HG03439 (cell line): ENCODE results near the gene IZUMO4.

Experiments used
- ATAC-seq: cut with Tn5 transposase; IDR thresholded peaks from one replicate; pipeline ENCODE4 v1.9.1; 2021; ENCODE audit warnings: mild to moderate bottlenecking, moderate library complexity; ENCODE audit not compliant: unreplicated experiment

The IZUMO4 gene

GRCh38 chr19:2103045-2103707 lies 6.5 kb downstream of the IZUMO4 start:
- no peak for ATAC-seq

DNA sequence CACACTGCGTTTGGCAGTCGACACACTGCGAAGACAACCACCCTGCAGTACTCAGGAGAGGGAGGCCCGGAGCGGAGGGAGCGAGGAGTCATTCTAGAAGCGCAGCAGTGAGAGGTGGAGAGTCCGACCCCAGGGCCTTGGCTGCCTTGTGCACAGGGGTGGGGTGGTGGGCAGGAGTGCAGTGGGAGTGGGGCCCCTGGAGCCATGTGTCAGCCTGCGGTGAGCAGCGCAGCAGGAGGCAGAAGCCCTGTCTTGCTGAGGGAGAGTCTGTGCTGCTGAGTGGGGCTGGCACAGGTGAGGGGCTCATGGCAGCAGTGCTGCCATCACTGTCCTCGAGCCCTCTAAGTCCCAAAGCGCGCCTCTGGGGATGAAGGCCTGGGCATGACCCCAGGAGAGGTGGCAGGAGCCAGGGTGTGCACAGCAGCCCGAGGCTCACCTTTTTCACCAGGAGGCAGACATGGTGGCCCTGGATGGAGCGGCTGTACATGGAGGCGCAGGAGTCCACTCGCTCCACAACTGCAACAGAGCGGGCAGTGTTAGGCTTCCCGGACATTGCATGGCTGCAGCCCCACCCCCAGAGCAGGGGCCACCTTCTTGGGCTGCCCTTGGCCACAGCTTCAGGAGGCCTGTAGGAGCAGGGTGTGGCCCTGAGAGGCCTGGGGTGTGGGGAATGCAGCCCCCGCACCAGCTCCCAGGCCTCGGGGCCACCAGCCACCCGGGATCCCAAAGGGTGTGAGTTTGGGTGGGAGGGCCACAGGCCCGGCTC lies 11.7 kb downstream of the IZUMO4 start:
- ATAC-seq: no peak

DNA sequence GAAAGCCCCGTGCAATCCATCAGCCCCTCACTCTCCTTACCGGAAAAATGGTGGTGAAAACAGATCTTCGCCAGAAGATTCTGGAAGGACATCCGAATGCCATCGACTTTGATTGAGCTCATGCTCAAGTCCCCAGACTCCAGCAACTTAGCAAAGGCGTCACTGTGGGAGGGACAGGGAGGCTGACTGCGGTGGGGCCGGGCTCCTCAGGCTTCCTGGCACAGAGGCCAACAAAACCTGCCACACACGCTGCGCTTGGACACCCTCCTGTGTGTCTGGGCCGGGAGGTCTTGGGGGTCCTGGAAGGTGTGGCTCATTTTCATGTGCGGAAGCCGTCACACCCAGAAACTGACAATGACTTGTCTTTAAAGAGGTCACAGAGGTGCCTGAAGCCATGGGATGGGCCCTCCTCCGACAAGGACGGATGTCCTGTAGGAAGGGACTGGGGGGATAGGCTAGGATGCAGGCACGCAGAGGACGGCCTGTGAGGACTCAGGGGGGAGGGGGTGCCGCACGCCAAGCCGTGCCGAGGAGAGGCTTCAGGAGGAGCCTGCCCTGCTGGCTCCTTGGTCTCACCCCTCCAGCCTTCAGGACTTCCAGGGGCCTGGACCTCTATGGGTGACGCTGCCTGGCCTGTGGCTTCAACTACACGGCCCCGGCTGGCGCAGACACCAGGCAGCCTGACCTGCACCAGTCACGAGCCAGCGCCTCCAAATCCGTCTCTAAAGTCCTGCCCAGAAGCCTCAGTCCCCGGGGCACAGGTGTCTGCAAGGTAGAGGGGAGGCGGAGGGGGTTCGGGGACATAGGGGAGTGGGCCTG lies 12.5 kb downstream of the IZUMO4 start:
- ATAC-seq: no peak

DNA sequence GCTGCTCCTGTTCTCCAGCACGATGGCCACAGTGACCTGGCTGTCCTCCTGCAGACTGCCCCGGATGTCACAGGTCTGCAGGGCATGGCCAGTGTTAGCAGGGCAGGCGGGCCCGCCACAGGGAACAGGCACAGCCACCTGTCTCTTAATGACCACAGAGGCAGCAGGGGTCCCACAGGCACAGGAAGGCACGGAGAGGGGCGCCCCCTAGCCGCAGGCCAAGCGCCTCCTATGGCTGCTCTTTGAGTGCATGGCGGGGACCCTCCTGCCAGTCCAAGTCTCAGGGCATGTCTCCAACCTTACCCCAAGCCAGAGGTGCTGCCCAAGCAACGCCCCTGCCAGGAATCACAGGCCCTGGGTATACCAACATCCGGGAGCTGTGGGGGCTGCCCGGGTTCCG lies 14.1 kb downstream of the IZUMO4 start:
- no peak for ATAC-seq

DNA sequence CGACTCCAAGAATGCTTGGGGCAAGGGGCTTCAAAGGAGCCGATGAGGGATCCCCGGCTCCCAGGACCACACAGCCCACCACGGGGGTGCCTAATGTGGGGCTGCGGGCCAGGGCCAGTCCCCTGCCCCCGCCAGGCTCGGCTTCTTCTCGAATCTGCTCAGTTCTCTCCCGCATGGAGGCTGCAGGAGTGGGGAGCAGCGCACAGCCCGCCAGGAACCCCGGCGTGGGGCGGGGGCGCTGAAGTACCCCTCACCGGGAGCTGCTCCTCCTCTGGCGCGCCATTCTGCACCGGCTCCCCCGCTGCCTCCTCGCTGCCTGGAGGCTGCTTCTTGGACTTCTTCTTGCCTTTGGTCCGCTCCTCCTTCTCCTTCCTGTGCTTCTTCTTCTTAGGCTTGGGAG lies 14.7 kb downstream of the IZUMO4 start:
- no peak for ATAC-seq

DNA sequence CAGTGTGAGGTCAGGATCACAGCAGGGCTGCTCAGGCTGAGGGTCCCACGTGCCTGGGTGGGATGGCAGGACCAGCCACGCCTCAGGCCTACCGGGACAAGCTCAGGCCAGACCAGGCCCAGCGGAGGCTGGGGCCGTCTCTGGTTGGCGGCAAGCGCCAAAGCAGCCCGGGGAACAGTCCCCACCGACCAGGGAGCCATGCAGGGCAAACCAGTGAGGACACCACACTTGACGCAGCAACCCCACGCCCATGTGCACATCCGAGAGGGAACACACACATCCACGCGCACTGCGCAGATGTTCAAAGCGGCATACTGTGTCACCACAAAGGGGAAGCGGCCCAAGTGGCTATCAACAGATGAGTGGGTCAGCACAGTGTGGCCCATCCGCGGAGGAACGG lies 15.2 kb downstream of the IZUMO4 start:
- ATAC-seq: no peak

- no peak for ATAC-seq
Observed at GRCh38 chr19:2112516-2113320, 16.0 kb downstream of the IZUMO4 start.

DNA sequence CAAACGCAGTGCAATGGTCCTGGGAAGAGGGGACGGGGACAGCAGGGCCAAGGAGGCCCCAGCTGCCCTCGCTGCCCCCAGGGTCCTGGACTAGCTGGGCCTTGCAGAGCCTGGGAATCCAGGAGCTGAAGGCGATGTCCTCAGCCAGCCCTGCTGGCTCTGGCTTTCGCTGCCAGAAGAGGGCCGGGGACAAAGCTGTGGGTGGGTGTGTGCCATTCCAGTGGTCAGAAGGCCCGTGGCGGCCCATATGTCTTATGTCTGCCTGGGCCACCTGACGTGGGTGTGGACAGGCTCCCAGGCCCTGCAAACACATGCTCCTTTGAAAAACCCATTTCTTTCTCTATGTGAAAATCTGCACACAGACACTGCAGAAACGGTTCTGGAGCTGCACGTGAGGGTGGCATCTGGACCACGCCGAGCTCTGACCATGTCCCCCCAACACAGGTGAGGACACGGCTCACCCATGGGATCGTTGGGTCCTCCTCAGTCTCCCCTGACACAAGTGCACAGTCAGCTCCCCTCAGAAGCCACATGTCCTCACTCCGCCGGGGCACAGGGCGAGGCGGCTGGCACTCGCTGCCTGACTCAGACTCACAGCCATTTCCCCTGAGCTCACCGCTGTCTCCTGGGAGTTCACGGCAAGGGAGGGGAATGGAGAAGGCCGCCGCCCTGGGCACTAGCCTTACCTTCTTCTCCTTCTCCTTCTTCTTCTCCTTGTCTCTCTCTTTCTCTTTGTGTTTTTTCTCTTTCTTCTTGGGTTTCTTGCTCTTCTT lies 16.9 kb downstream of the IZUMO4 start:
- no peak for ATAC-seq

- ATAC-seq: no peak
Observed at GRCh38 chr19:2114218-2114617, 17.5 kb downstream of the IZUMO4 start.

DNA sequence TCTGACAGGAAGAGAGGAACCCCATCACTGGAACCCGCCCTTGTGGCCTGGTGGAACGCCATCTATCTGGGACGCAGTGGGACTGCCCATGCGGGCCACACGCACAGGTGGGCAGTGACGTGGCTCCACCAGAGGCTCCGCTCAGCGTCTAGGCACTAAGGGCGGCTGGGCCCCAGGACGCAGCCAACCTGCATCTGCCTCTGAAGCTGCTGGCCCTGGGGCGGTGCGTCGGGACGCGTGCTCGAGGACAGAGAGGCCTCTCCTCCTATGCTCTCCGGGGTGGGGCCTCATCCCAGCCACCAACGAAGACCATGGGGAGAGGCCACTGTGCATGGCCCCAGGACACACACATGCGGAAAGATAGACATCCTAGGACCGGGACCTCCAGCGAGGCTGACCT lies 18.1 kb downstream of the IZUMO4 start:
- ATAC-seq: no peak

DNA sequence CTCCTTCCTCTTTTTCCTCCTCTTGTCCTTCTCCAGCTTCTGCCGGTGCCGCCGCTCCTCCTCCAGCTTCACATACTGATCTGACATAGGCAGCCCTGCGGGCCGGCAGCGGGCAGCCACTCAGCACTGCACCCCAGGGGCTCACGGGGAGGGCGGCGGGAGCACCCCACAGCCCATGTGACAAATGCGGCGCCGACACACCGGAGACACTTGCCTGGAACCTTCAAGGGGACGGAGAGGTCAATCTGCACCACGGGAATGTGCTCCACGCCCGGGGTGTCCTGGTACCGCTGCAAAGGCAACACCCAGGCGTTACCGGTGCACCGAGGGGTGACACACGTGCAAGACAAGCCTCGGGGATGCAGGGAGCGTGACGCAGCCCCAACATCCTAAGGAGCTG lies 18.6 kb downstream of the IZUMO4 start:
- no peak for ATAC-seq

- no peak for ATAC-seq
Observed at GRCh38 chr19:2115911-2116426, 19.3 kb downstream of the IZUMO4 start.

DNA sequence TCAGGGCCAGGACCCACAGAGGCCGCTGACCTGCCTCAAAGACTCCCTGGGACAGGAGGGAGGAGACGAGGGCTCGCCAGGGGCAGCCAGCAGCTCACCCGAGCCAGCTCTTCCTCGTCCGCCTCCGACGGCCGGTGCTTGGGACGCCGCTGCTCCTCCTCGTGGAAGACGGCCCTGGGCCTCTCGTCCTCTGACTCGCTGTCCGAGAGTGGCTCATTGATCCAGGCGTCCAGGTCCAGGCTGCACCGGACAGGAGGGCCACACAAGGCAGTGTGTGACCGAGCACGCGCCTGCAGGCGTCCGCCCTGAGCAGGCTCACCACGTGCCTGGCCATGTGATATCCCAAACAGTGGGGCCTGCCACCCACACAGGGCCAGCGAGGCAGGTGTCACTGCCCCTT lies 19.8 kb downstream of the IZUMO4 start:
- ATAC-seq: no peak

DNA sequence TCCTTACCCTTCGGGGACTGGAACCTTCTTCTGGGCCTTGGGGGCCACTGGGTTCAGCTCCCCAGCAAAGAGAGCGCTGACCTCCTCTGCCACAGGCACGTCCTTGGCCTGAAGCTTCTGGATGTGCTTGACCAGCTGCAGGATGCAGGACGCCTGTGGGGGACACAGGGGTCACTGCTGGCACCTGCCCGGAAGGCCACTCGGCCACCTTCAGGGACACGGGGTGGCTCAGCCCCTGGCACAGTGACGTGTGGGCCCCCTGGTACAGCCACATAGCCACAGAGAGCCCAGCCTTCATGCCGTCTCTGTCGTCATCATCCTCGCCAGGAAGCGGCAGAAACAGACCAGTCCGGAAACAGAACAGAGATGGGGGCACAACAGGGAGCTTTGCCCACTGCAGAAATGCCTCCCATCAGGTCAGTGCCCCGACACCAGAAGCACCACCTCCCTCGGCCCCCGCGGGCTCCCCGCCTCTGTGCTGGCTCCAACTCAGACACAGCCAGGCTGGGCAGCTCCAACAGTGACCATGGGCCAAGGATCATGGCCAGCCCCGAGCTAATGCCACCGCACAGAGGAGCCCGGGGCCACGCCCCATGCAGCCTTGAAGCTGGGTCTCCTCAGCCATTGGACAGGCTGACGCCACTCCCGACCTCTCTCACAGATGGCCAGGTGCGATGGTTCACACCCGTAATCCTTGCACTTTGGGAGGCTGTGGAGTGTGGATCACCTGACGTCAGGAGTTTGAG lies 20.7 kb downstream of the IZUMO4 start:
- ATAC-seq: no peak

DNA sequence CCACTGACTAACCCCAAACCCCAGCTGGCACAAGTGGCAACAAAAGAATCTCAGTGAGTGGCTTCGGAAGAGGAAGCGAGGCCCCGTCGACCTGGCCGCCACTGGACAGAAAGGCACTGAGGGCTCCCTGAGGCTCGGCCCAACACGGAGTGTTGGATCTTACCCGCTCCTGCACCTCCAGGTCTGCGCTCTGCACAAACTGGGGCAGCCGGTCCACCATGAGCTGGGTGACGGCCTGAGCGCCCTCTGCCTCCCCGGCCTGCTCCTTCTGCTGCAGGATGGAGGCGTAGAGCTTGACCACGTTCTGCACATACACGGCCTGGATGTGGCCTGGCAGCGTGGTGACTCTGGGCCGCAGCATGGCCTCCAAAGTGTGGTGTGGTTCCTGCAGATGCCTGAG lies 21.7 kb downstream of the IZUMO4 start:
- ATAC-seq: no peak

DNA sequence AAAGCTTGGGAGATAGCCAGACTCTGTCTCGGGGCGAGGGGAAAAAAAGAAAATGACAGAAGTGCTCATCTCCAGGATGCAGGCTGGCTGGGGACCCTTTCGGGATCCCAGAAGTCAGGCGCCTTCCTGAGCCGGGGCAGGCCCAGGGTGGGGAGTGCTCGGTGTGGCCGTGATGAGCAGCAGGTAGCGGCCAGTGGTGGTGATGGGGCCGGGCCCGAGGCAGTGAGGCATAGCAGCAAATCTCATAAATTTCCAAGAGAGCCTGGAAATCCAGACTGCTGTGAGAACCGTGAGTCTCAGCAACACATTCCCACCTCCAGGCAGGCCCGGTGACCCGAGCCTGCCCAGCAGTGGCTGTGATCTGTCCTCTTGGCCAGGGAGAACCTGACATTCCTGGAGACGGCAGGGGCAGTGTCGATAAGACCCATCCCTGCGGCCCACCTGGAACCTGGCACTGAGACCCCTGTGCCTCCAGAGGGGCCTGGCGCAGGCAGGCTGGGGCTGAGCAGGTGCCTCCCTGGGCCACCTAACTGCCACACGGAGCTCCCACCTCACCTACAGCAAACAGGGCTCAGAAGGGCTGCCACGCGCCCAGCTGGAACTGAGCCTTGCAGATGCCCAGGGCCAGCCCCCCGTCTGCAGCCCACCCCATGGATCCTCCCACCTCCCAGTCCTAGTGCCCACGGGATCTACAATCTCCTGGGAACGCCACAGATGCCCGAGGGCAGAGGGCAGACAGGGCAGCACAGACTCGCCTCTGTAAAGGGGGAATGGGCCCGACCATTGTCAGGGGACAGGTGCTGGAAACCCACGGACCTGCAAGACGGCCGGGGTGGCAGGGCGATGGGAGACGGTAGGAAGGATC lies 23.4 kb downstream of the IZUMO4 start:
- ATAC-seq: no peak

DNA sequence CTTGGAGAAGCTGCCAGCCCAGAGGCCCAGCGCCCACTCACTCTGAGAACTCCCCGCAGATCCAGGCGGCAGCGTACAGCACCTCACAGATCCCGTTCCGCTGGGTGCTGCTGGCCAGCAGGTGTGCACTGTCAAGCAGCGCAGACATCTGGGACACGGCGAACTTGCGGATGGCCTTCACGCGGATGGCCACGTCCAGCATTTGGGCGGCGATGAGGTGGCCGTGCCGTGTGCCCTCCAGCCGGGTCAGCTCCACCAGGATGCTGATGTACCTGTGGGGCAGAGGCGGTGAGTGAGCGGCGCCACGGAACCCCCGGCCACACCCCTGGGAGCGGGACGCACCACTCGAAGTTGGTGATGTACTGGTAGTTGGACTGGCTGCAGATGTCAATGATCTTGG lies 24.1 kb downstream of the IZUMO4 start:
- no peak for ATAC-seq

DNA sequence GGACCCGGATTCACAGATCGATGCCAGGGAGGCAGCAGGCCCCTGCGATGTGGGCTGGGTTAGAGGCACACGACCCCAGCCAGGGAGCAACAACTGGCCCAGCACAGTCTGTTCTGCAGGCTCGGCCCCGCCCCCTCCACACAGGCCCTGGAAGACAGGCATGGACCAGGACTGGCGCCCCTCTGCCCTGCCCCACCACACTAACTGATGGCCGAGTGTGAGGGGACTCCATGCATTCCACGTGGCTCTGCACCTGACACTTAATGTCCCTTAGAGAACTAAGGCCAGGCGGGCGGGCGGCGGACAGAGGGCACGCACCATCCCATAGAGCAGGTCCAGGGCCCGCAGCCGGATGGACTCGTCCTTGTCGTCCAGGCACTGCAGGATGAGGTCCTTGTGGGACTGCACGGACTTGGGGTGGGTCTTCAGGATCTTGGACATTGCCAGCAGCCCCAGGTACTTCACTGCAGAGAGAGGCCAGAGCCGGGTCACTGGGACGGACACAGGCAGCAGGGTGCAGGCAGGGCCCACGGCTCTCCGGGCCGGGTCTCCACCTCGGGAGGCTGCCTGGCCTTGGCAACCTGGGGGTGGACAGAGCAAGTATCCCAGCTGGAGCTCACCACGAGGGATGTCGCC lies 24.8 kb downstream of the IZUMO4 start:
- no peak for ATAC-seq
